NT2/D1 (cell line): ENCODE measurements around the gene CTBP2.

Experiments
- SUZ12 ChIP-seq: IDR thresholded peaks from 2 replicates; pipeline ENCODE4 v1.6.1; 2011; ENCODE audit not compliant: insufficient read length, insufficient read depth; ENCODE audit errors: extremely low read depth
- YY1 ChIP-seq: IDR thresholded peaks from 2 replicates; pipeline ENCODE4 v1.6.1; 2011; ENCODE audit not compliant: insufficient read length, insufficient read depth

DNA sequence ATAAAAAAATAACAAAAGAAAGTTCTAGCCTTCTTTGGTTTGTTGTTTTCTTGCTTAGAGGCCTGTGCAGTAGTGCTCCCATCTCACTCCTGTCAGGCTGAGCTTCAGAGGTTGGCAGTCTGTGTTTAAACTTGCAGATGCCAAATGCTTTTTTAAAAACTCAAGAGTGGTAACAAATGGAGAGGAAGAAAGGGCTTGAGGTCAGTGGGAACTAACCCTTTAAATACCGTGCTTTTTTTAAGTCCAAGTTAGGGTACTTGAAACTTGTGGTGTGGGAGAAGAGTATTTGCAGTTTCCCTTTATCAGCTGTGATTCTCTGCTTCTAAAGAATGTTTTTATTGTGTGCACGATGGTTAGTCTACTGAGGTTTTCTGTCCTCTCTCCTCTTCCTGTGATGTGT is 189.1 kb downstream of the CTBP2 start:
- TF ChIP-seq YY1: no peak
- no peak for TF ChIP-seq SUZ12
